ENCODE data around the gene DCAF15. TPM values are rescaled to one million over a fixed set of nuclear protein-coding genes. Genes with fewer than 3 reads are reported as not detected.

The DCAF15 gene, protein sequence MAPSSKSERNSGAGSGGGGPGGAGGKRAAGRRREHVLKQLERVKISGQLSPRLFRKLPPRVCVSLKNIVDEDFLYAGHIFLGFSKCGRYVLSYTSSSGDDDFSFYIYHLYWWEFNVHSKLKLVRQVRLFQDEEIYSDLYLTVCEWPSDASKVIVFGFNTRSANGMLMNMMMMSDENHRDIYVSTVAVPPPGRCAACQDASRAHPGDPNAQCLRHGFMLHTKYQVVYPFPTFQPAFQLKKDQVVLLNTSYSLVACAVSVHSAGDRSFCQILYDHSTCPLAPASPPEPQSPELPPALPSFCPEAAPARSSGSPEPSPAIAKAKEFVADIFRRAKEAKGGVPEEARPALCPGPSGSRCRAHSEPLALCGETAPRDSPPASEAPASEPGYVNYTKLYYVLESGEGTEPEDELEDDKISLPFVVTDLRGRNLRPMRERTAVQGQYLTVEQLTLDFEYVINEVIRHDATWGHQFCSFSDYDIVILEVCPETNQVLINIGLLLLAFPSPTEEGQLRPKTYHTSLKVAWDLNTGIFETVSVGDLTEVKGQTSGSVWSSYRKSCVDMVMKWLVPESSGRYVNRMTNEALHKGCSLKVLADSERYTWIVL
- polyA plus RNA-seq (ENCODE audit: low read depth in 6 of 6): 1 to 10 TPM; 3.3 to 8.5 (median 5.4) TPM

DNA sequence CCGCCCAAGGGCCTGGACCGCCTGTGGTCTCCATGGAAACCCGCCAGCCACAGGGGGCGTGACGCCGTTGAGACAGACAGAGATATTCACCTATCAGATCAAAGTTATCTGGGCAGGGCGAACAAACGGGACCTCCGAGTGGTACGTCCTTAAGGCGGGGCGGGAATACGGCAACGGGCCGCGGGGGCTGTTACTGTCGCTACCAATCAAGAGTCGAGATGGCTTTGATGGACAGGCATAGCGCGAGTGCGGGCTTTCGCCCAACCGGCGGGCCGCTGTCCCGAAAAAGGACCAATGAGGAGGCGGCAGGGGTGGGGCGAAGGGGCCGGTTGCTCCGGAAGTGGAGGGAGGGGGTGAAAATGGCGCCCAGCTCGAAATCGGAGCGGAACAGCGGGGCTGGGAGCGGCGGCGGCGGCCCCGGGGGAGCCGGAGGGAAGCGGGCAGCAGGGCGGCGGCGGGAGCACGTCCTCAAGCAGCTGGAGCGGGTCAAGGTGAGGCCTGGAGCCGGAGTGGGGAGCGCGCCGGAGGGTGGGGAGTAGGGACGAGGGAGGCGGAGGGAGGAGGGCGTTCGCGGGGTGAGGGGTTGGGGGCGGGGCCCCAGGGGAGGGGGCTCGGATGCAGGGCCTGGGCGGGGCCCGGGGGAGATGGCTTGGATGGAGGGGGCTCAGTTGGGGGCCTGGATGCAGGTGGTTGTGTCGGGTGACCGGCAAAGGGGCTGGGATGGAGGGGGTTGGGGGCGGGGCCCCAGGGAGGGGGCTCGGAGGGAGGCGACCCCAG, at the start of gene DCAF15:
TSS of gene DCAF15 (plus strand) at position 356 of the 777 bp plus-strand sequence. CDS start at position 360, 4 bp downstream.
- ATAC-seq (ENCODE audit: low read depth in 2 of 2): peak; percentile 95 to 96
- peak; percentile 99 for DNase-seq
- H3K36me3 Mint-ChIP-seq: no peaks in the 10 kb centered on the region
- no peaks in the 10 kb centered on the region for H3K27me3 Mint-ChIP-seq
- H3K4me1 Mint-ChIP-seq: peaks cover 12 to 23% (median 21%) of the 10 kb centered on the region in 3 donors
- H3K4me3 Mint-ChIP-seq: peak within 1 kb of the TSS; percentile 89 to 98 (median 96)
- no peaks in the 10 kb centered on the region for H3K9me3 Mint-ChIP-seq
- peak within 1 kb of the TSS; percentile 88 to 98 (median 95) for H3K27ac Mint-ChIP-seq

DNA sequence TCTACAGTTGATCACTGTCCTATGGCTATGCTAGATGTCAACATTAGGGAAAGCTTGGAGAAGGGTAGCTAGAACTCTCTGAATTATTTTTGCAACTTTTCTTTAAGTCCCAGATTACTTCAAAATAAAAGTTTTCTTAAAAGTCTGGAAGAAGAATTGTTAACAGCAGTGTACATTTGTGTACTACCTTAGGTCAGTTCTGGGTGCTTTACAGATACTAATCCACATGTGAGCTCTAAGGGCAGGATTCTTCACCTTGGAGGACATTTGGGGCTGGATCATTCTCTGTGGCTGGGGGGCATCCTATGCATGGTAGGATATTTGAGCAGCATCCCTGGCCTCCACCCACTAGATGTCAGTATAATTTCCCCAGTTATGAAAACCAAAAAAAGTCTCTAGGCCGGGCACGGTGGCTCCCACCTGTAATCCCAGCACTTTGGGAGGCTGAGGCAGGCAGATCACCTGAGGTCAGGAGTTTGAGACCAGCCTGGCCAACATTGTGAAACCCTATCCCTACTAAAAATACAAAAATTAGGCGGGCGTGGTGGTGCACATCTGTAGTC, 49.2 kb upstream of the DCAF15 start:
- Mint-ChIP-seq H3K4me1 (peaks cover 10 to 13% (median 12%) of the 10 kb centered on the region in 3 donors), H3K9me3 (no peaks in the 10 kb centered on the region), H3K27me3 (no peaks in the 10 kb centered on the region), H3K36me3 (no peaks in the 10 kb centered on the region), H3K4me3 (peak overlapping the region in 1 of 8 donors; percentile 74), H3K27ac (no peak overlapping the region)
- DNase-seq (no peak), ATAC-seq (ENCODE audit: low read depth in 2 of 2) (no peak)

DNA sequence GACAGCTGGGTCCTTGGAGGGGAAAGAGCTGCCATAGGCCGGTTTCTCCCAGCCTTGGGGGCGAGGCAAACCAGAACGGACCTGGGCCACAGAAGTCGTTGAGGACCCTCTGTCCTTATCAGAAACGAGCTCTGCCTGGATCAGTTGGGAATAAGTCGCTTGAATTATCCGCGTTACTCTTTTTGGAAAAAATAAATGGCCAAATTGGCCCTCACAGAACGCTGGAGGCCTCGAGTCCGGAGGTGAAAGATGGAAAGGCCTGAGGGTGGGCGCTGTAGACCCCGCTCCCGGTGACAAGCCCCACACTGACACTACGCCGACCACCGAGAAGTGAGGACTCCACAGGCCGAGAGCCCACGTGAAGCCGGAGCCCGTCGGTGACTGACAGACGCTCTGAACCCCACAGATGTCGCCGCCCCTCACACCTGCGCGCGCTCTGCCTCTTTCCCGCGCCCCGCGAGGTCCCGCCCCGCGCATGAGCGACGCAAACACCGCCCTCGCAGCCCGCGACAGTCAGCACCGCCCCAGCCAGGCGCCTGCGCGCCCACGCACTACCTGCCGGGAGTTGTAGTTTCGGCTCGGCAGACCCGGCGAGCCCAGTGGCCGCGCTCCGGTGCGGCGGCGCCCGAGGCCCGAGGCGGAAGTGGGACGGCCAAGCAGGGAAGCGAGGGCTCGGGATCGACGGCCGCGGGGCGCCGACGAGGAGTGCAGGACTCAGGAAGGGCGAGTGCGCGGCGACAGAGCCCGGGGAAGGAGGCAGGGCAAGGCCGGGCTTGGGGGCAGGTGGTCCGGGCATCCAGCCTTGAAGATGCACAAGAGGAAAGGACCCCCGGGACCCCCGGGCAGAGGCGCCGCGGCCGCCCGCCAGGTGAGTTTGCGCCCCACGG, 46.4 kb upstream of the DCAF15 start, which contains the start of the genes BRME1 and CC2D1A:
TSS of gene BRME1 (minus strand) at position 484 of the 887 bp plus-strand sequence. CDS start 1,225 bp downstream, outside the sequence.
TSS of gene CC2D1A (plus strand) at position 568 of the 887 bp plus-strand sequence. CDS start at position 809, 241 bp downstream.
- peak within 1 kb of the TSS; percentile 84 to 94 (median 90) for H3K4me3 Mint-ChIP-seq
- ATAC-seq (ENCODE audit: low read depth in 2 of 2) (peak; percentile 99), DNase-seq (peak; percentile 93)
- no peaks in the 10 kb centered on the region for H3K9me3 Mint-ChIP-seq
- H3K27ac Mint-ChIP-seq: peak within 1 kb of the TSS; percentile 90 to 97 (median 96)
- no peaks in the 10 kb centered on the region for H3K36me3 Mint-ChIP-seq
- peaks cover 10 to 13% (median 12%) of the 10 kb centered on the region in 3 donors for H3K4me1 Mint-ChIP-seq
- no peaks in the 10 kb centered on the region for H3K27me3 Mint-ChIP-seq

DNA sequence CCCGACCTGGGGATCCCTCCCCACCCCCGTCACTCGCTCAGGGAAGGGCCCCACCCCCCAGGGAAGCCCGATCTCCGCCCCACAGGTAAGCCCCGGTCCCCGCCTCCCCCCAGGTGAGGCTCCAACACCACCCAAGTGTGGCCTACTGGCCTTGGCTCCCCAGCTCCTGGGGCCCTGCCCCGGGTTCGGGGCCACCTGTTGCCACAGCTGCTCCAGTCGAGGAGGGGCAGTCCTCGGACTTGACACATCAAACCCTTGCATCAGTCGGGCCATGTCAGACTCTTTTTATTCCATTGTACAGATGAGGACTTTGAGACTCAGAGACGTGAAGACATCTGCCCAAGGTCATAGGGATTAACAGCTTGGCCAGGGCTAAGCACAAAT, 45.8 kb upstream of the DCAF15 start:
- H3K36me3 Mint-ChIP-seq: no peaks in the 10 kb centered on the region
- peak; percentile 11 to 15 for ATAC-seq (ENCODE audit: low read depth in 2 of 2)
- DNase-seq: no peak
- peak overlapping the region; percentile 74 to 91 (median 86) for H3K4me3 Mint-ChIP-seq
- H3K27me3 Mint-ChIP-seq: no peaks in the 10 kb centered on the region
- peak overlapping the region in 2 of 6 donors; percentile 20 to 90 for H3K27ac Mint-ChIP-seq
- peaks cover 10 to 13% (median 12%) of the 10 kb centered on the region in 3 donors for H3K4me1 Mint-ChIP-seq
- no peaks in the 10 kb centered on the region for H3K9me3 Mint-ChIP-seq

DNA sequence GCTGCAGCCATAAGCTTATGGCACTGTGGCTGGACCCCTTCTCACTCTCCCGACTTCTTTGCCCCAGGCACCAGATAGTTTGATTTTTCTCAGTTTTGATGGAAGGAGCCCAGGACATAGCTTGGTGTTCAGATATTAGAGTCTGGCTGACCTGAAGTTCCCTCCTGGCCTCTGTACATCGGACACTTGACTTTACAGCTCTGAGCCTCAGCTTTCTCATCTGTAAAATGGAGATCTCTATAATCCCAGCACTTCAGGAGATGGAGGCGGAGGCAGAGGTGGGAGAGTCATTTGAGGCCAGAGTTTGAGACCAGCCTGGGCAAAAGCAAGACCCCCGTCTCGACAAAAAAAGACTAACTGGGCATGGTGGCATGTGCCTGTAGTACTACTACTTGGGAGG, 45.4 kb upstream of the DCAF15 start:
- peak overlapping the region in 1 of 6 donors; percentile 90 for H3K27ac Mint-ChIP-seq
- ATAC-seq (ENCODE audit: low read depth in 2 of 2) (no peak), DNase-seq (no peak)
- peaks cover 10 to 13% (median 12%) of the 10 kb centered on the region in 3 donors for H3K4me1 Mint-ChIP-seq
- peak overlapping the region; percentile 74 to 91 (median 86) for H3K4me3 Mint-ChIP-seq
- no peaks in the 10 kb centered on the region for H3K36me3 Mint-ChIP-seq
- no peaks in the 10 kb centered on the region for H3K27me3 Mint-ChIP-seq
- H3K9me3 Mint-ChIP-seq: no peaks in the 10 kb centered on the region

DNA sequence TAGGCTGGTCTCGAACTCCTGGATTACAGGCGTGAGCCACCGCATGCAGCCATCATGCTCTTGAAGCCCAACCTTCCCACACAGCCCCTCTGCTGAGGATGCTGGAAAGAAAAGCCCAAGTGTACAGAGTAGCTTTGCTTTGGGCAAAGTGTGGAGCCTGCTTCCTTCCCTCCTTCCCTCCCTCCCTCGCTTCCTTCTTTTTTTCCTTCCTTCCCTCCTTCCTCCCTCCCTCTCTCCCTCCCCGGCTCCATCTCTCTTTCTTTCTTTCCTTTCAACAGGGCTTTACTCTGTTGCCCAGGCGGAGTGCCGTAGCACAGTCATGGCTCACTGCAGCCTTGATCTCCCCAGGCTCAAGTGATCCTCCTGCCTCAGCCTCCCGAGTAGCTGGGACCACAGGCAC, 43.6 kb upstream of the DCAF15 start:
- H3K27me3 Mint-ChIP-seq: no peaks in the 10 kb centered on the region
- peak overlapping the region in 2 of 8 donors; percentile 15 to 67 for H3K4me3 Mint-ChIP-seq
- no peak for ATAC-seq (ENCODE audit: low read depth in 2 of 2)
- DNase-seq: no peak
- H3K27ac Mint-ChIP-seq: peak overlapping the region in 1 of 6 donors; percentile 81
- H3K36me3 Mint-ChIP-seq: no peaks in the 10 kb centered on the region
- H3K4me1 Mint-ChIP-seq: peaks cover 10 to 13% (median 12%) of the 10 kb centered on the region in 3 donors
- H3K9me3 Mint-ChIP-seq: no peaks in the 10 kb centered on the region

DNA sequence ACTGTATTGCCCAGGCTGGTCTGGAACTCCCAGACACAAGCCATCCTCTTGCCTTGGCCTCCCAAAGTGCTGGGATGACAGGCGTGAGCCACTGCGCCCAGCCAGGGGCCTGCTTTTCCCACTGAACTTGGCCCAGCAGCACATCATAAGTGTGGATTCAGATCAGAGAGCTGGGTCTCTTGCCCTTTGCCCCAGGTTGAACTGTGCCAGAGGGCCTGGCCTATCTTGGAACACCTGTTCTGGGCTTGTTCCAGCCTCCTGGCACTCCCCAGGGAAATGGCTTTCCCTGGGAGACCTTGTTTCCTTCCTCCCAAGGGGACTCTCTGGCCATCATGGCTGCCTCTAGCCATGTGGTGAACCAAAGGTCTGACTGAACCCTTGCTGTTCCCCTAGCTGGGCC, 42.9 kb upstream of the DCAF15 start:
- DNase-seq (no peak), ATAC-seq (ENCODE audit: low read depth in 2 of 2) (no peak)
- peaks cover 10 to 13% (median 12%) of the 10 kb centered on the region in 3 donors for H3K4me1 Mint-ChIP-seq
- H3K27ac Mint-ChIP-seq: no peak overlapping the region
- H3K9me3 Mint-ChIP-seq: no peaks in the 10 kb centered on the region
- peak overlapping the region in 1 of 8 donors; percentile 25 for H3K4me3 Mint-ChIP-seq
- no peaks in the 10 kb centered on the region for H3K36me3 Mint-ChIP-seq
- no peaks in the 10 kb centered on the region for H3K27me3 Mint-ChIP-seq

DNA sequence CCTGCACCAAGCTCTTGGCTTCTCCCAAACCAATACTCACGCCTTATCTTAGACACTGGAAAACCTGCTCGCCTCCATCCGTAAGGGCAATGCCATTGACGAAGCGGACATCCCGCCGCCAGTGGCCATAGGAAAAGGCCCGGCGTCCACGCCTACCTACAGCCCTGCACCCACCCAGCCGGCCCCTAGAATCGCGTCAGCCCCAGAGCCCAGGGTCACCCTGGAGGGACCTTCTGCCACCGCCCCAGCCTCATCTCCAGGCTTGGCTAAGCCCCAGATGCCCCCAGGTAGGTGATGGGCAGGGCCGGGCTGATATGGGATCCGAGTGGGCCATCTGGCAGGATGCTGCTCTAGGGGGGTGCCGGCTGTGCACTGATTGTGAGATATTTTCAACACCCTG, 39.0 kb upstream of the DCAF15 start:
- no peaks in the 10 kb centered on the region for H3K27me3 Mint-ChIP-seq

DNA sequence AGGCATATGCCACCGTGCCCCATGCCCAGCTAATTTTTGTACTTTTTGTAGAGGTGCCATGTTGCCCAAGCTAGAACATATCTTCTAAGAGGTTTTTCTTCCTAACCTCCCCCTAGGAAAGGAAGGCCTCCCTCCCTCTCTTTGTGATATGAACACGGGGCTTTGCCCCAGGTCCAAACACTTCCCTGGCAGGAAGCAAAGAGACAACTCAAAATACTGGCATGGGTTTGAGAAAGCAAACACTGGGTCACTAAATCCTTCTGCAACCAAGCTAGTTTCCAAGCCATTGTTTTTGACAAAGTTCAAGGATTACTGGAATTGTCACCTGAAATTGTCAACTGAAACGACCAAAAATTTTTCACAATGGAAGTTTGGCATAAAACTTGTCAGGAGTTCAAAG, 37.5 kb upstream of the DCAF15 start:
- H3K27ac Mint-ChIP-seq: no peak overlapping the region
- no peaks in the 10 kb centered on the region for H3K9me3 Mint-ChIP-seq
- no peaks in the 10 kb centered on the region for H3K27me3 Mint-ChIP-seq
- ATAC-seq (ENCODE audit: low read depth in 2 of 2): no peak
- no peaks in the 10 kb centered on the region for H3K4me1 Mint-ChIP-seq
- H3K36me3 Mint-ChIP-seq: no peaks in the 10 kb centered on the region
- DNase-seq: no peak
- H3K4me3 Mint-ChIP-seq: peak overlapping the region in 1 of 8 donors; percentile 15

More for the DNA sequence above, 39.0 kb upstream of the DCAF15 start:
- Mint-ChIP-seq H3K4me3 (no peak overlapping the region), H3K9me3 (no peaks in the 10 kb centered on the region), H3K27ac (no peak overlapping the region), H3K36me3 (no peaks in the 10 kb centered on the region), H3K4me1 (no peaks in the 10 kb centered on the region)
- no peak for ATAC-seq (ENCODE audit: low read depth in 2 of 2)
- DNase-seq: no peak

DNA sequence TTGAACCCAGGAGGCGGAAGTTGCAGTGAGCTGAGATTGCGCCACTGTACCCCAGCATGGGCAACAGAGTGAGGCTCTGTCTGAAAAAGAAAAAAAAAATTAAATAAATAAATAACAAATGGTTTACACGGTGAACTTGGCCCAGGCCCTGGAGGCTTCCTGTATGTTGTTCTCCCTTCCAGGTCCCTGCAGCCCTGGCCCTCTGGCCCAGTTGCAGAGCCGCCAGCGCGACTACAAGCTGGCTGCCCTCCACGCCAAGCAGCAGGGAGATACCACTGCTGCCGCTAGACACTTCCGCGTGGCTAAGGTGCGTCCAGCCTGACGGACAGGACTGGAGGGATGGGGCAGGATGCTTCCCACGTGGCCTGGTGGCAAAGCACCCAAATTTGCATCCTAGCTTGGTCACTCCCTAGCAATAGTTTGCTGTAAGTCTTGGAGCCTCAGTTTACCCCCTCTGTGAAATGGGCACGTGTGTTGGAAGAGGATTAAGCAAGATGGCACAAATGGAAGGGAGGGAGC, 34.4 kb upstream of the DCAF15 start:
- peaks cover 0 to 5% (median 0%) of the 10 kb centered on the region in 7 donors for H3K9me3 Mint-ChIP-seq
- DNase-seq: no peak
- ATAC-seq (ENCODE audit: low read depth in 2 of 2): no peak
- H3K4me3 Mint-ChIP-seq: no peak overlapping the region
- H3K27ac Mint-ChIP-seq: peak overlapping the region in 1 of 6 donors; percentile 70
- peaks cover 7 to 18% of the 10 kb centered on the region in 2 donors for H3K36me3 Mint-ChIP-seq
- H3K4me1 Mint-ChIP-seq: peaks cover 0 to 8% (median 5%) of the 10 kb centered on the region in 3 donors
- H3K27me3 Mint-ChIP-seq: no peaks in the 10 kb centered on the region

DNA sequence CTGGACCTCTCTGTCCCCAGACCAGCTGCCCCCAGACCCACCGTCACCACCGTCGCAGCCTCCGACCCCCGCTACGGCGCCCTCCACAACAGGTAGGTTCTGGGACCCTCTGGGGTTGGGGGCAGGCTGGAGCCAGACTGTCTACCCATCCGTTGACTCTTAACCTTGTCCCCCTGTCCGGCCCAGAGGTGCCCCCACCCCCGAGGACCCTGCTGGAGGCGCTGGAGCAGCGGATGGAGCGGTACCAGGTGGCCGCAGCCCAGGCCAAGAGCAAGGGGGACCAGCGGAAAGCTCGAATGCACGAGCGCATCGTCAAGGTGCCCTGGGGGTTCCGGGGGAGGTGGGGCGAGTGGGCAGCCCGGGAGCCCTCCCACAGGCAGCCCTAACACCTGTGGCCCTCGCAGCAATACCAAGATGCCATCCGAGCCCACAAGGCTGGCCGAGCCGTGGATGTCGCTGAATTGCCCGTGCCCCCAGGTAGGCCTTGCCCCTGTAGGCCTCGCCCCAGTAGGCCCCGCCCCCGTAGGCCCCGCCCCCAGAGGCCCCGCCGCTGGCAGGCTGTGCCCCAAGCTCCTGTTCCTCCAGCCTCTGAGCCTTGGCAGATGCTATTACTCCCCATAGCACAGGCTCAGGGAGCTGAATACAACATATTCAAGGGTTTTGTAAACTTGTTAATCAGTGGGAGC, 33.4 kb upstream of the DCAF15 start:
- peaks cover 0 to 8% (median 5%) of the 10 kb centered on the region in 3 donors for H3K4me1 Mint-ChIP-seq
- no peak overlapping the region for H3K27ac Mint-ChIP-seq
- no peak for ATAC-seq (ENCODE audit: low read depth in 2 of 2)
- DNase-seq: no peak
- peaks cover 0 to 5% (median 0%) of the 10 kb centered on the region in 7 donors for H3K9me3 Mint-ChIP-seq
- no peak overlapping the region for H3K4me3 Mint-ChIP-seq
- no peaks in the 10 kb centered on the region for H3K27me3 Mint-ChIP-seq
- peaks cover 7 to 18% of the 10 kb centered on the region in 2 donors for H3K36me3 Mint-ChIP-seq

Data from naive B cell (primary cell).